ENCODE measurements around the gene HOTAIR.
A peak's percentile ranks its signal among the peaks of the same experiment; 100 is the strongest.

HOTAIR gene

GRCh38 chr12:53987787-53988230 lies 13.1 kb upstream of the HOTAIR start:
- no peak for DNase-seq (ENCODE audit: low spot score)

GRCh38 chr12:53986686-53987483 lies 12.1 kb upstream of the HOTAIR start:
- DNase-seq (ENCODE audit: low spot score): no peak

DNA sequence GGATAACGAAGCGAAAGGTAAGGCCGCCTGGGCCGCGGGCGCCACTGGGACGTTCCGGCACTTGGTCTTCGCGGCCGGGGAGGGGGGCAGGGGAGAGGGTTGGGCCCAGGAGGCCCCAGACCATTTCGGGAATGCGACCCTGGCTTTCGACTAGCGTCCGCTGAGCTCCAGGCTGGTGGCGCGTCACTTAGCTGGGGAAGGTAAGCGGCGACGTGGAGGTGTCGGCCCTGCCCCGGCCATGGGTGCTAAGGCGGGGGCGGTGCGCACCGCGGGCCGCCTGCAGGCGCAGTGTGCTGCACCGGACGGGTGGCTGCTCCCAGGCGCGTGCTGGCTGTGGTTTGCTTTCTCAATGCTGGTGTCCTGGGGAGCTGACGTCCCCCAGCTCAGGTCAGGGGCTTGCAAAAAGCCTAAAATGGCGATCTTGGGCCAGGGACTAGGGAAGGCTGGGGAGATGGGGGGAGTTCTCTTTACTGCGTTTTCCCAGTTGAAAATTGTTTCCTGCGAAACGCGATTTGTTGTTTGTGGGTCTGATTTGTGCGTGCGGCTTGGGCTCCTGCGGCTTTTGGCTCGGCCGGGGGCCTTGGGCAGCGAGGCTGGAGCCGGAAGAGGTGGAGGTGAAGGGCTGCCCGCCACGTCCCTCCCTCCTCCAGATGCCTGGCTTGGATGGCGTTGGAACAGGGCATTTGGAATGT lies 11.4 kb upstream of the HOTAIR start:
- DNase-seq (ENCODE audit: low spot score): no peak

DNA sequence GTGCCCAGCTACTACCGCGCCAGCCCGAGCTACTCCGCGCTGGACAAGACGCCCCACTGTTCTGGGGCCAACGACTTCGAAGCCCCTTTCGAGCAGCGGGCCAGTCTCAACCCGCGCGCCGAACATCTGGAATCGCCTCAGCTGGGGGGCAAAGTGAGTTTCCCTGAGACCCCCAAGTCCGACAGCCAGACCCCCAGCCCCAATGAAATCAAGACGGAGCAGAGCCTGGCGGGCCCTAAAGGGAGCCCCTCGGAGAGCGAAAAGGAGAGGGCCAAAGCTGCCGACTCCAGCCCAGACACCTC lies 10.9 kb upstream of the HOTAIR start:
- DNase-seq (ENCODE audit: low spot score): no peak

DNA sequence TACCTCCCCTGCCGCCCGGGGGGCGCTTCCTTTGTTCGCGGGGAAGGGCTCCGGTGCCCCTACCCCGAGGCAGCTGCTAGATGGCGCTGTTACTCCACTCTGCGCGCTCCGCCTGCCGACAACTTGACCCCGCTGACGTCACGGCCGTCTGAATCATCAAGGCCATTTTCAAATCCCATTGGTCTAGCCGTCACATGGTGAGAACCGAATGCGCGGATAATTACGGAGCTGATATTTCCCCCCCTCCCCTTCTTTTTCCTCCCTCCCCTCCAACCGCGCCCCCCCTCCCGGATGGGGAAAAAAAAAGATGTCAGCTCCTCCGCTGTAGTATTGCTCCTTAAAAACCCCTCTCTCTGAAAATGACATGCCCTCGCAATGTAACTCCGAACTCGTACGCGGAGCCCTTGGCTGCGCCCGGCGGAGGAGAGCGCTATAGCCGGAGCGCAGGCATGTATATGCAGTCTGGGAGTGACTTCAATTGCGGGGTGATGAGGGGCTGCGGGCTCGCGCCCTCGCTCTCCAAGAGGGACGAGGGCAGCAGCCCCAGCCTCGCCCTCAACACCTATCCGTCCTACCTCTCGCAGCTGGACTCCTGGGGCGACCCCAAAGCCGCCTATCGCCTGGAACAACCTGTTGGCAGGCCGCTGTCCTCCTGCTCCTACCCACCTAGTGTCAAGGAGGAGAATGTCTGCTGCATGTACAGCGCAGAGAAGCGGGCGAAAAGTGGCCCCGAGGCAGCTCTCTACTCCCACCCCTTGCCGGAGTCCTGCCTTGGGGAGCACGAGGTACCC lies 10.3 kb upstream of the HOTAIR start, which contains the start of gene HOXC10:
Gene HOXC10 (plus strand): TSS at position 246 of the 791 bp plus-strand sequence. CDS start 114 bp downstream, at position 360.
- DNase-seq (ENCODE audit: low spot score): peak; percentile 11

DNA sequence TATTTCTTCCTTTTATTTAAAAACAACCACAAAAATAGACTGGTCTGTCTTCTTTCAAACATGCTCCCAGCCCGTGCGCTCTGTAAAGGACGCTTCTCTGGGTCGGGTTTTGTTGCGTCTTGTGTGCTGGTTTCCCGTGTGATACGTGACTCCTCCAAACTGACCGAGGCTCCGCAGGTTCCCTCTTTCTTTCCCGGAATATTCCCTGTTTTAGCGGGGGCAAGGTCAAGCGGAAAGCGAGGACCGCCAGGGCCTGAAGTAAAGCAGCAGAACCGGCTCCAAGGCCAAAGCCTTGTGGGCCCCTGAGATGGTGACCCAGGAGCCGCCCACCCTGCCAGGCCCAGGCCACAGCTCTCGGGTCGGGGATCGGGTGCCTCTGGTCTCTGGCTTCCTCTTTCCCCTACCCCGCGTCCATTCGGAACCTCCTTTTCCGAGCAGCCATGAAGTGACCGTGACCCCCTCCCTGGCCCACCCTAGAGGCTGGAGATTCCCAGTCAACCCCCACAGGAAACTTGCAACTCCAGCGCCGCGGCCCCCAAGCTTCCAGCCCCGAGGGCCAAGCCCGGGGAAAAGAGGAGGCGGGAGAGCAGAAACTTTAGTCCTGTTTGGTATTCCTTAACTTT lies 9.3 kb upstream of the HOTAIR start:
- DNase-seq (ENCODE audit: low spot score): no peak

DNA sequence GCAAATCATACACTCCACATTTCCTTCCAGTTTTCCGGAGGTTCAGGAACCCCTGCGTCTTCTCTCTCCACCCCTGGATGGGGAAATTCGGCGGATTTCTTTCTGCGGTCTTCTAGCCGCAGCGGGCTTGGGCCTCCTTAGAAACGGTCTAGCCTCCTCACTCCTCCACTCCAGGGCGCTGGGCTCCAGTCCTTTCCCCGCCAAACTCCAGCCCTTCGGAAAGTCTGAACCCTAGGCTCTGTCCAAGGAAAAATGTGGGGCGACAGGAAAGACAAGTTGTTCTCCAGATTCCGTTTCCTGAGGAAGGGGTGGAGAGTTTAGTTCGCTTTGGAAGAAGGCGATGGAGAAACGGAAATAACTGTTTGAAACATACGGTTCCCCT lies 8.8 kb upstream of the HOTAIR start:
- DNase-seq (ENCODE audit: low spot score): no peak

DNA sequence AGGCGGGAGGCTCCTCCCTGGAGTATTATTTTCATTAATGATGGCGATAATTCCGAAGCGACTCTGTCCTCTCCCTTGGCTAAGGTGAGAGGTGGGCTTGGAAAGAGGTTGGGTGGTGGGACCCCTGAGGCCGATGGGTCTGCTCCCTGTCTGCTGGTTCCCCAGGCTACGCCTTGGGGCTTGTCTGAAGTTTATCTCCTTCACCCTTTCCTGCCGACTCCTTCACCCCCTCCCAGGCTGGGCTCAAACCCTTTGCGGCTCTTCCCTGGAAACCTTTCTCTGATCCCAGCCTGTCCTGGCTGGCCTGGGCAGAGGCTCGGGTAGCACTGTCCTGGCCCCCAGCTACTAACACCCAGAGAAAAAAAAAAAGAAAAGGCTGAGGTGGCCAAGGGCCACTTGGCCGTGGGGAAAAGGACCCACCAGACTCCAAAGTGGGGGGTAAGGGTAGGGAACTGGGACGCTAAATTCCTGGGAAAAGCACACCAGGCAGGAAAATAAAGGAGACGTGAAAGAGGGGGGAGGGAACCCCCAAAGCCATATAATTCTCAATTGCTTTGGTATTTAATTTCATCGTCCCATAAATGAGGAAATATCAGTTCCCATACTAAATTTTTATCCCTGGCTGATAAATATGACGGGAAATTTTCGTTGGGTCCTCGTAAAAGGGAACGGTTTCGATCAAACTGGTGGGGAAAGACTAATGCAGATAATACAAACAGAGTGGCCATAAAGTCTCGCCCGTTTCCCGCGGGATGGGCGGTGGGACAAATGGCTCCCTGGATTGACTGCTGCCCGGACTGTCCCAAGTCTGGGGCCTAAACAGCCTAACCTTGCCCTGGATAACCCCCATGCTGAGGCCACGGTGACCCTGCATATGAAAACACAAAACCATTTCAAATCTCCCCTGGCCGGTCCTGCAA lies 8.2 kb upstream of the HOTAIR start:
- DNase-seq (ENCODE audit: low spot score): no peak

DNA sequence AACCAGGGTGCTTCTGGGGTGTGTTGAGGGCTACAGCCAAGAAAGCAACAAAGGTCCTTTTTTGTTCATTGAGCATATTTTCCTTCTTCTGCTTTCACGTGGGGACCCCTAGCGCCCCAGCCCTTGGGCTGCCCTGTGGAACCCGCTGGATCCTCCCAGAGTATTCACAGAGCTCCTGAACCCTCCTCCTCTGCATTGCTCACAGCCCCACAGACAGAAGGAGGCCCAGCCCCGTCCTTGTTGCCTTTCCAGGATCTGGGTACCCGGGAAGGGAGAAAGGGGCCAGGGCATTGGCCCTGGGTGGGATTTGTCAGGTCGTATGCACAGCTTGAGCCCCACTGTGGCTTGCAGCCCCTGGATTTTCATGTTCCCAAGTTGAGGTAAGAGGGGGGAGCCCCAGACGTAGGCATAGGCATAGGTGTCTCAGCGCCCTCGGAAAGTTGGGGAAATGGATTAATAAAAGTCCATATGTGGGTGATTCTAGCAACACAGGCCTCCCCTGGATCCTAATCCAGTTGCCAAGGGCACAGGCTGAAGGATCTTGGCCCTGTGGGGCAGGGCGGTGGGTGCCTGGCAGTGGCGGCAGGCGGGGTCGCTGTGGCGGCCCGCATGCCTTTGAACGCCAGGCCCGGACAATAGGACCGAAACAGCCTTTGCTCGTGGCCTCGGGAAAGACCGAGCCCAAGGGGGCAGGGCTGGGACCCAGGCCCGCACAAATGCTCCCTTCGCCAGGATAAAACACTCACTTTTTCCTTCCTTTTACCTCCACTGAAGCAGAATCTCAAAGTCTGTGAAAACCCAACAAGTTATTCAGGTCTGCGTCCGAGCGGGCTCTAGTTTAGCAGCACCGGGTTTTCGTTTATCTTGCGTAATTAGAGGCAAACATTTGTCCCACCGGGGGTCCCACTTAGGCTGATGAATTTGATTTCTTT lies 7.1 kb upstream of the HOTAIR start:
- DNase-seq (ENCODE audit: low spot score): no peak

DNA sequence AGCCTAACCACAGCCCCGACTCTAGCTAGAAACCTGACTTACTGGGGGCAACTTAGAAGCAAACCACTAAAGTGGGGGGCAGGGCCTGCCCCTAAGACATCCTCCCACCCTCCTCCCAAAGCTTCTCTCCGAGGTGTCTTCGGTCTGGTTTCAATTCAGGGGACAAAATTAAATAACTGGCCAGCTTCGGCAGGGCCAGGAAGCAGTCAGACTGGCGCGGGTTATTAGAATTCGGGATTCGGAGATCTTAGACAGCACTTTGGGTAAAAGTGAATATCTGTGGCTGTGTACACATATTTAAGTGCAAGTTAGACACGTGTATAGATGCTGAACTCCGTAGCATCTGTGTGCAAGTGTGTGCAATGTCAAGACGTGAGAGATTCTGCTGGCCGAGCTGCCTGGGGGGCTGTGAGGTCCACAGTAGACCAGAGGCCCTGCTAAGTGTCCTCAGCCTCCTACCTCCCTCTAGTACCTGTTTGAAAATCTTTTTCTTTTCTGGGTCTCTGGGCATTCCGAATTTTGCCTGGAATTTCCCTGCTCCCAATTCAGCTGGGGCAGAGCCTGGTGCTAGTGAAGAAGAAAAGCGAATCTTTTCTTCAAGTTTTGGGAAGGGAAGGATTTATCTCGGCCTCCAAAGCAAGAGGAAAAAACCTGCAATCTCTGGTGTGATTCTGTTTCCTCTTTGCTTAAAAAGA lies 6.2 kb upstream of the HOTAIR start:
- no peak for DNase-seq (ENCODE audit: low spot score)

DNA sequence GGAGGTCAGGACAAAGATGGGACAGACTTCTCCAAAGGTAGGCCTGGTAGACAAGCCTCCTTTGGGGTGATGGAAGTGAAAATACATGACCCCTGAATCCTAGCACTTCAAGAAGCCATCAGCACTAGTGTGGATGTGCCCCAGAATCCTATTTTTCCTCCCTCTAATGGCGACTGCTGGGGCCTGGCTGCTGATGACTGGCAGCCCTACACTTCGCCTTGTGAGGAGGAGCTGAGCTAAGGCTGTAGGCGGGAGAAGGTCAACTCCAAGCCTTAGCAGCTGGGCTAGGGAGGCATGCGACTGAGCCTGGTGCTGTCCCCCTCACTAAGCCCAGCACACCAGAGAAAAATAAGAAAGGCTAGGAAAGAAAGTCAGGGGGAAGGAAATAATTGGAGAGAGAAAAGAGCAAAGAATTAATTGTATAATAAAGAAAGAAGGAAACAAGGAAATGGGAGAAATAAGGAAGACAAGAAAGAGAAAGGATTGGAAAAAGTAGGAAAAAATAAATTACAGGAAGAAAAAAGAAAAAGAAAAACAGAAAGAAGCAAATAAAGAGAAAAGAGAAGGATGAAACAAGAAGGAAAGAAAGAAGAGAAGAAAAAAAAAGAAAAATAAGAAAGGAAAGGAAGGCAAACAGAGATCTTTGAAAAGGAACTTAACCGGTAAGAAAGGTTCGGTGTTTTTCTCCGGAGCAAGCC lies 5.5 kb upstream of the HOTAIR start:
- no peak for DNase-seq (ENCODE audit: low spot score)

GRCh38 chr12:53978477-53979356 lies 4.0 kb upstream of the HOTAIR start:
- no peak for DNase-seq (ENCODE audit: low spot score)

- no peak for DNase-seq (ENCODE audit: low spot score)
These were observed 3.1 kb upstream of the HOTAIR start for GRCh38 chr12:53977596-53978445.

GRCh38 chr12:53976823-53977595 lies 2.3 kb upstream of the HOTAIR start:
- no peak for DNase-seq (ENCODE audit: low spot score)

DNA sequence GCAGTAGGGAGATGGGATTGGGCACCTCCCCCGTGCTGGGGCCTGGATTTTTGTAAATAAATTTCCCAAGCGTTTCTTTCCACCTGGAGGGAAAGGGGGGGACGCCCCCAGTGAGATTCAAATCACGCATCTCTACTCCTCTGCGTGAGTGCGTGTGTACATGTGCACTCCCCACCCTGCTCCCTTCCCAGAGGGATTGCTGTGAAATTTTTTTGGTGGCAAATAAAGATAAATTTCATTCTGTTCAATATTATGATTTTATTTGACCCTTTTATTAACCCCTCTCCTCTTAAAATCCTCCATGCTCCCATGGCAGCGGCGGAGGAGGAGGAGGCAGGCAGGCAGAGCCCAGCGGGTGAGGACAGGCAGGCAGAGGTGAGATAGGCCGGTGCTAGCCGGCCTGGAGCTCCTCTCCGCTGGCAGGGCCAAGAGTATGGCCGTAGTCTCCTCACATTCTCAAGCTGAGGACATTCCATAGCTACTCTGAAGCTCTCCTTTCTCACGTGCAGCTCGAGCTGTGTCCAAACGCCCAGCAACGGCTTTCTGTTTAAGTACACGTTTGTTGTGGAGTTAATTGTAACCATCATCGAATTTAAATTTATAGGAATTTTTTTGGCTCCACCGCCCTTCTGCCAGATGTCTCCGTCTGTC lies 1.5 kb upstream of the HOTAIR start:
- no peak for DNase-seq (ENCODE audit: low spot score)

Measured in putamen (tissue), 1 donor.